NCI-H2107 treated with DMSO at 0.1 percent for 48 hours (cell line): ENCODE results near the gene VWA8.
"Not testable (repeated sequence)": the region's sequence is repeated elsewhere in the genome, so short reads cannot be mapped to it uniquely, and the experiment has no call there.

Source experiments
- DNase-seq: peaks from one replicate; lab custom pipeline; 2025; ENCODE audit not compliant: unreplicated experiment; lab: John Stamatoyannopoulos, UW

The VWA8 gene

GRCh38 chr13:41565216-41565615 is 395.7 kb downstream of the VWA8 start:
- no peak for DNase-seq

GRCh38 chr13:41563984-41564365 is 396.9 kb downstream of the VWA8 start:
- DNase-seq: no peak

GRCh38 chr13:41563341-41563983 is 397.4 kb downstream of the VWA8 start:
- DNase-seq: no peak

GRCh38 chr13:41562541-41563178 is 398.2 kb downstream of the VWA8 start:
- no peak for DNase-seq

GRCh38 chr13:41562083-41562482 is 398.8 kb downstream of the VWA8 start:
- DNase-seq: no peak

GRCh38 chr13:41561170-41561569 is 399.7 kb downstream of the VWA8 start:
- no peak for DNase-seq

GRCh38 chr13:41558781-41559560 is 401.9 kb downstream of the VWA8 start:
- DNase-seq: no peak

GRCh38 chr13:41557719-41558118 is 403.2 kb downstream of the VWA8 start:
- DNase-seq: no peak

- no peak for DNase-seq
These were observed 406.1 kb downstream of the VWA8 start for GRCh38 chr13:41554626-41555386.

GRCh38 chr13:41554180-41554579 is 406.7 kb downstream of the VWA8 start:
- DNase-seq: no peak

GRCh38 chr13:41552031-41552430 is 408.9 kb downstream of the VWA8 start:
- DNase-seq: no peak

GRCh38 chr13:41550276-41550675 is 410.6 kb downstream of the VWA8 start:
- DNase-seq: no peak

GRCh38 chr13:41549491-41549890 is 411.4 kb downstream of the VWA8 start:
- no peak for DNase-seq

- DNase-seq: no peak
These were observed 412.0 kb downstream of the VWA8 start for GRCh38 chr13:41548910-41549309.

- DNase-seq: no peak
These were observed 412.9 kb downstream of the VWA8 start for GRCh38 chr13:41548031-41548430.

GRCh38 chr13:41547251-41548000 is 413.5 kb downstream of the VWA8 start:
- no peak for DNase-seq

- DNase-seq: no peak
These were observed 414.3 kb downstream of the VWA8 start for GRCh38 chr13:41546372-41547190.

- no peak for DNase-seq
These were observed 415.5 kb downstream of the VWA8 start for GRCh38 chr13:41545432-41545707.

GRCh38 chr13:41543664-41544300 is 417.1 kb downstream of the VWA8 start:
- no peak for DNase-seq

GRCh38 chr13:41542799-41543198 is 418.1 kb downstream of the VWA8 start:
- DNase-seq: not testable (repeated sequence)
